Endothelial cell of umbilical vein (primary cell): ENCODE measurements around the gene HSF2BP. TPM values are rescaled to one million over a fixed set of nuclear protein-coding genes. Genes with fewer than 3 reads are reported as not detected.
A peak's percentile ranks its signal among the peaks of the same experiment; 100 is the strongest.

ENCODE experiments used
- BruUV-seq: library from RNA; stranded (reverse); fragments of 400-500 nt; replicated peaks from 2 replicates; lab custom pipeline; 2021; lab: Mats Ljungman, UMichigan
- CTCF ChIA-PET: fragments of 300-600, 350-600 bp; sonication (Branson Sonifier 250); formaldehyde crosslinking; loops from one replicate; lab custom pipeline; 2021; ENCODE audit warnings: antibody characterized with exemption, inconsistent platforms; lab: Charles Lee
- POLR2A ChIA-PET: fragments of 300-600, 350-600 bp; sonication (Branson Sonifier 250); formaldehyde crosslinking; loops from one replicate; lab custom pipeline; 2021; ENCODE audit warnings: antibody characterized with exemption, inconsistent platforms; lab: Charles Lee
- DNase-seq: peaks from one replicate; pipeline ENCODE4 v3.0.0-alpha.2; 2011; ENCODE audit warnings: low read depth, low spot score
- FAIRE-seq: peaks from 2 replicates; lab custom pipeline; 2011; peaks lifted over from hg19 to GRCh38; lab: Jason Lieb, UNC
- H2AFZ ChIP-seq: 2 replicates; pipeline ENCODE4 v1.6.0; 2012; ENCODE audit warnings: low read depth, low read length, control low read depth, inconsistent platforms
- H3K27ac ChIP-seq: 2 replicates; pipeline ENCODE4 v1.5.1; 2011; ENCODE audit warnings: low read depth, mild to moderate bottlenecking, control low read depth, low read length, moderate library complexity; ENCODE audit not compliant: insufficient read depth
- H3K27me3 ChIP-seq, 2 experiments: 2 replicates each; pipeline versions ENCODE4 v1.6.0 to v1.6.1; 2011; ENCODE audit warnings: low read length in 2 of 2, mixed read lengths in 1 of 2; ENCODE audit not compliant: control insufficient read depth in 2 of 2, insufficient read depth in 2 of 2
- H3K36me3 ChIP-seq, 2 experiments: 2 replicates in 1 of 2; 3 replicates in 1 of 2; pipeline ENCODE4 v1.5.1; 2011; ENCODE audit warnings: low read length in 2 of 2, mild to moderate bottlenecking in 1 of 2, moderate library complexity in 1 of 2; ENCODE audit not compliant: control insufficient read depth in 2 of 2, insufficient read depth in 2 of 2; ENCODE audit errors: extremely low read depth in 1 of 2
- H3K4me1 ChIP-seq: 3 replicates; pipeline ENCODE4 v1.5.1; 2011; ENCODE audit warnings: mild to moderate bottlenecking, low read length; ENCODE audit not compliant: control insufficient read depth, insufficient read depth; ENCODE audit errors: extremely low read depth
- H3K4me2 ChIP-seq: 2 replicates; pipeline ENCODE4 v1.6.1; 2011; ENCODE audit warnings: low read length, control low read depth, mixed read lengths; ENCODE audit not compliant: insufficient read depth
- H3K4me3 ChIP-seq, 3 experiments: fragments of 200-600 bp in 1 of 3; sonication (generic), shearing (Covaris generic) in 1 of 3; replicated peaks in 1 of 3; 2 replicates each; pipeline ENCODE4 v1.5.1; 2011 to 2016; ENCODE audit warnings: control low read depth in 3 of 3, low read length in 3 of 3, mild to moderate bottlenecking in 2 of 3, inconsistent platforms in 1 of 3, low read depth in 1 of 3, moderate library complexity in 1 of 3; ENCODE audit not compliant: insufficient read depth in 1 of 3
- H3K79me2 ChIP-seq: 2 replicates; pipeline ENCODE4 v1.6.0; 2012; ENCODE audit warnings: low read length, inconsistent platforms; ENCODE audit not compliant: control insufficient read depth, insufficient read depth
- H3K9ac ChIP-seq: replicated peaks from 2 replicates; pipeline ENCODE3; 2011; ENCODE audit warnings: low read length, control low read depth; ENCODE audit not compliant: insufficient read depth; ENCODE audit errors: extremely low read depth
- H3K9me1 ChIP-seq: replicated peaks from 3 replicates; pipeline ENCODE4 v1.6.0; 2011; ENCODE audit warnings: mild to moderate bottlenecking, low read length; ENCODE audit not compliant: control insufficient read depth, insufficient read depth; ENCODE audit errors: extremely low read depth
- H3K9me3 ChIP-seq: replicated peaks from 2 replicates; pipeline ENCODE4 v1.5.1; 2012; ENCODE audit warnings: low read length, inconsistent platforms; ENCODE audit not compliant: control insufficient read depth, insufficient read depth
- H4K20me1 ChIP-seq: replicated peaks from 2 replicates; pipeline ENCODE3; 2011; ENCODE audit warnings: mild to moderate bottlenecking, low read length; ENCODE audit not compliant: control insufficient read depth, insufficient read depth; ENCODE audit errors: extremely low read depth
- CTCF ChIP-seq, 2 donors: IDR thresholded peaks; 1 replicate in 1 of 2; 2 replicates in 1 of 2; pipeline ENCODE4 v1.5.1; 2011; ENCODE audit warnings: low read length in 2 of 2, mild to moderate bottlenecking in 2 of 2, moderate library complexity in 2 of 2, control low read depth in 1 of 2, inconsistent platforms in 1 of 2, low read depth in 1 of 2; ENCODE audit not compliant: insufficient read depth in 1 of 2; ENCODE audit errors: extremely low read depth in 1 of 2
- EZH2 ChIP-seq: IDR thresholded peaks from 2 replicates; pipeline ENCODE4 v1.6.1; 2012; ENCODE audit warnings: borderline replicate concordance, low read depth, mild to moderate bottlenecking, moderate library complexity, low read length, inconsistent platforms; ENCODE audit not compliant: severe bottlenecking
- FOS ChIP-seq: IDR thresholded peaks from 2 replicates; pipeline ENCODE4 v1.6.1; 2011; ENCODE audit warnings: mild to moderate bottlenecking, low read length, moderate library complexity, borderline replicate concordance; ENCODE audit not compliant: insufficient read depth
- GATA2 ChIP-seq: IDR thresholded peaks from 2 replicates; pipeline ENCODE4 v1.7.0; 2011; ENCODE audit warnings: low read depth, mild to moderate bottlenecking, moderate library complexity, mixed read lengths, low read length; ENCODE audit not compliant: insufficient read length, insufficient read depth
- JUN ChIP-seq: IDR thresholded peaks from 2 replicates; pipeline ENCODE4 v1.6.1; 2011; ENCODE audit warnings: borderline replicate concordance, low read depth; ENCODE audit not compliant: insufficient read length, insufficient read depth
- MAX ChIP-seq: IDR thresholded peaks from 2 replicates; pipeline ENCODE4 v1.6.1; 2011; ENCODE audit not compliant: insufficient read depth, insufficient read length
- MYC ChIP-seq: IDR thresholded peaks from one replicate; pipeline ENCODE4 v1.6.1; 2011; ENCODE audit warnings: mild to moderate bottlenecking, low read depth, low read length
- POLR2A ChIP-seq: IDR thresholded peaks from 2 replicates; pipeline ENCODE4 v1.6.1; 2012; ENCODE audit warnings: low read depth, mild to moderate bottlenecking, control low read depth, low read length
- POLR2AphosphoS5 ChIP-seq: IDR thresholded peaks from 2 replicates; pipeline ENCODE4 v1.6.1; 2012; ENCODE audit warnings: low read depth, mild to moderate bottlenecking, control low read depth, low read length, moderate library complexity; ENCODE audit not compliant: insufficient read depth
- dilution Hi-C: fragments of 300-500 bp; cut with MboI; formaldehyde crosslinking; loops from one replicate; pipeline ENCODE4 v1.15.0; 2019; ENCODE audit warnings: low sequenced_read_pairs; ENCODE audit not compliant: extremely low pct_ligation_motif_present
- intact Hi-C: fragments of 100-400 bp; cut with micrococcal nuclease; formaldehyde crosslinking; loops from one replicate; pipeline ENCODE4 v1.10.0; 2022
- polyA plus RNA-seq, 4 experiments: library from polyadenylated mRNA; depleted of rRNA in 3 of 4; stranded (reverse) in 3 of 4; unstranded in 1 of 4; fragments of >200 nt; gene quantifications; 2 replicates each; pipeline versions ENCODE4 v1.2.1 to v1.2.3, GENCODE V29; 2011 to 2012; ENCODE audit warnings: missing spikeins in 1 of 4
- total RNA-seq: library from RNA; stranded (reverse); gene quantifications from 2 replicates; pipeline ENCODE4 v1.2.3, GENCODE V29; 2021

Gene HSF2BP
- total and polyA plus RNA-seq, 2 donors (not counting 3 experiments of a cell fraction or from before 2014, with no cell fraction given), result 0.41 to 0.55 TPM

GRCh38 chr21:43653626-43654025 lies 5.7 kb downstream of the HSF2BP start:
- DNase-seq, result no peak

GRCh38 chr21:43652616-43653015 lies 6.7 kb downstream of the HSF2BP start:
- peak; percentile 55 for FAIRE-seq
- POLR2A ChIA-PET, result no interaction called here
- no TSS peak for BruUV-seq

More at GRCh38 chr21:43653626-43654025, 5.7 kb downstream of the HSF2BP start:
- Histone ChIP-seq H3K36me3 (no peaks in the 10 kb centered on the region), H3K27me3 (no peaks in the 10 kb centered on the region), H3K79me2 (no peaks in the 10 kb centered on the region), H3K27ac (no peak overlapping the region), H3K4me2 (no peak overlapping the region), H4K20me1 (no peaks in the 10 kb centered on the region), H3K9ac (no peak overlapping the region), H3K4me3 (no peak overlapping the region), H3K4me1 (peaks cover 31% of the 10 kb centered on the region), H3K9me1 (no peaks in the 10 kb centered on the region), H3K9me3 (no peaks in the 10 kb centered on the region), H2AFZ (no peak overlapping the region)
- BruUV-seq, result no TSS peak
- intact Hi-C loops (no loop called here), dilution Hi-C loops (no loop called here)
- ChIA-PET CTCF (no interaction called here), POLR2A (no interaction called here)
- no peak for FAIRE-seq
- TF ChIP-seq GATA2 (no peak), MAX (no peak), POLR2AphosphoS5 (no peak), FOS (no peak)

More at GRCh38 chr21:43652616-43653015, 6.7 kb downstream of the HSF2BP start:
- Histone ChIP-seq H3K4me3 (no peak overlapping the region), H3K27me3 (no peaks in the 10 kb centered on the region), H4K20me1 (no peaks in the 10 kb centered on the region), H2AFZ (no peak overlapping the region), H3K9me1 (no peaks in the 10 kb centered on the region), H3K79me2 (no peaks in the 10 kb centered on the region), H3K9me3 (no peaks in the 10 kb centered on the region), H3K9ac (no peak overlapping the region), H3K4me2 (no peak overlapping the region), H3K36me3 (no peaks in the 10 kb centered on the region), H3K4me1 (peaks cover 23% of the 10 kb centered on the region), H3K27ac (no peak overlapping the region)
- intact Hi-C loops (no loop called here), dilution Hi-C loops (no loop called here)
- CTCF ChIA-PET, result no interaction called here
- DNase-seq, result no peak
- TF ChIP-seq CTCF (IDR thresholded peaks at IDR 0.05; ENCODE audit: extremely low read depth in 1 of 2, insufficient read depth in 1 of 2, low read depth in 1 of 2, low read length in 2 of 2) (no peak), JUN (no peak), GATA2 (no peak), POLR2AphosphoS5 (no peak), FOS (no peak), EZH2 (no peak), MYC (no peak), MAX (no peak), POLR2A (no peak)
